SU-DHL-6 (cell line): Measurements from ENCODE around the gene PDE8B.

Experiments used
- H2AFZ ChIP-seq: fragments of 200-600 bp; sonication (generic); 2 replicates; pipeline ENCODE4 v1.6.1; 2014; ENCODE audit warnings: low read depth, mild to moderate bottlenecking, moderate library complexity, mixed read lengths, antibody characterized with exemption, low read length; ENCODE audit not compliant: severe bottlenecking
- H3F3A ChIP-seq: fragments of 200-600 bp; shearing (Covaris generic); 2 replicates; pipeline ENCODE4 v1.6.0; 2016; ENCODE audit warnings: antibody characterized with exemption, mild to moderate bottlenecking; ENCODE audit not compliant: insufficient read depth
- H3K27ac ChIP-seq: fragments of 200-600 bp; sonication (generic); 2 replicates; pipeline ENCODE4 v1.5.1; 2016; ENCODE audit warnings: low read depth, mild to moderate bottlenecking, low read length, moderate library complexity, mixed read lengths
- H3K27me3 ChIP-seq: fragments of 200-600 bp; sonication (generic), shearing (Covaris generic); 2 replicates; pipeline ENCODE4 v1.6.0; 2014; ENCODE audit warnings: mild to moderate bottlenecking, low read length
- H3K36me3 ChIP-seq: fragments of 200-600 bp; sonication (generic); 2 replicates; pipeline ENCODE4 v1.6.1; 2014; ENCODE audit warnings: mild to moderate bottlenecking, low read length, mixed read lengths
- H3K4me2 ChIP-seq: fragments of 300-600, 200-600 bp; shearing (Covaris generic), sonication (generic); 2 replicates; pipeline ENCODE4 v1.6.0; 2014; ENCODE audit warnings: low read length, low read depth, mild to moderate bottlenecking; ENCODE audit not compliant: poor library complexity, severe bottlenecking
- H3K4me3 ChIP-seq: fragments of 200-600 bp; sonication (generic); 2 replicates; pipeline ENCODE4 v1.5.1; 2014; ENCODE audit warnings: antibody characterized with exemption, low read length, mild to moderate bottlenecking, mixed read lengths; ENCODE audit not compliant: insufficient read depth, poor library complexity, severe bottlenecking
- H3K79me2 ChIP-seq: fragments of 200-600 bp; sonication (generic); 2 replicates; pipeline ENCODE4 v1.6.1; 2014; ENCODE audit warnings: mild to moderate bottlenecking, low read length, moderate library complexity; ENCODE audit not compliant: insufficient read depth
- H3K9ac ChIP-seq: fragments of 200-600 bp; sonication (generic); 2 replicates; pipeline ENCODE4 v1.7.0; 2014; ENCODE audit warnings: mild to moderate bottlenecking, low read length
- H3K9me2 ChIP-seq: fragments of 200-600 bp; sonication (generic); replicated peaks from 2 replicates; pipeline ENCODE4 v1.6.1; 2014; ENCODE audit warnings: low read length; ENCODE audit not compliant: insufficient read depth
- H3K9me3 ChIP-seq: fragments of 200-600 bp; sonication (generic); 2 replicates; pipeline ENCODE4 v1.6.1; 2014; ENCODE audit warnings: low read length, mixed read lengths; ENCODE audit not compliant: insufficient read depth
- H4K20me1 ChIP-seq: fragments of 200-600 bp; sonication (generic); 2 replicates; pipeline ENCODE4 v1.6.1; 2014; ENCODE audit warnings: low read depth, mild to moderate bottlenecking, antibody characterized with exemption, low read length, moderate library complexity, mixed read lengths
- CTCF ChIP-seq: fragments of 200-600 bp; sonication (generic); IDR thresholded peaks from one replicate; pipeline ENCODE4 v1.5.1; 2017; ENCODE audit warnings: antibody characterized with exemption, mild to moderate bottlenecking, low read length, moderate library complexity; ENCODE audit not compliant: insufficient read depth, poor library complexity, severe bottlenecking
- EZH2phosphoT487 ChIP-seq: fragments of 200-600 bp; sonication (generic), shearing (Covaris generic); conservative IDR thresholded peaks from 2 replicates; pipeline ENCODE4 v1.6.1; 2018; ENCODE audit warnings: mild to moderate bottlenecking, antibody characterized with exemption, low read length, moderate library complexity, mixed read lengths

Gene PDE8B

GRCh38 chr5:77425420-77425819, 214.9 kb downstream of the PDE8B start:
- Histone ChIP-seq H3K27me3 (no peaks in the 10 kb centered on the region), H3K79me2 (no peaks in the 10 kb centered on the region), H2AFZ (no peak overlapping the region), H3K4me3 (no peak overlapping the region), H4K20me1 (no peaks in the 10 kb centered on the region), H3K9me3 (no peaks in the 10 kb centered on the region), H3K9ac (no peak overlapping the region), H3K9me2 (no peaks in the 10 kb centered on the region), H3K4me2 (no peak overlapping the region), H3K27ac (no peak overlapping the region), H3F3A (no peaks in the 10 kb centered on the region), H3K36me3 (peaks cover 13% of the 10 kb centered on the region; the same call in 1 of the 2 replicates)
- TF ChIP-seq EZH2phosphoT487, result no peak
- TF ChIP-seq CTCF, result no peak

GRCh38 chr5:77425998-77426659, 215.6 kb downstream of the PDE8B start:
- TF ChIP-seq EZH2phosphoT487 (no peak), CTCF (no peak)
- no peaks in the 10 kb centered on the region for H3K79me2 ChIP-seq
- no peak overlapping the region for H3K4me2 ChIP-seq
- no peak overlapping the region for H2AFZ ChIP-seq
- no peak overlapping the region for H3K27ac ChIP-seq
- H3K4me3 ChIP-seq, result no peak overlapping the region
- H3K9me2 ChIP-seq, result no peaks in the 10 kb centered on the region
- H3K36me3 ChIP-seq, result peaks cover 18% of the 10 kb centered on the region; the same call in 1 of the 2 replicates
- no peaks in the 10 kb centered on the region for H3K27me3 ChIP-seq
- H3F3A ChIP-seq, result no peaks in the 10 kb centered on the region
- no peaks in the 10 kb centered on the region for H4K20me1 ChIP-seq
- H3K9me3 ChIP-seq, result no peaks in the 10 kb centered on the region
- no peak overlapping the region for H3K9ac ChIP-seq

- Histone ChIP-seq H3K27me3 (no peaks in the 10 kb centered on the region), H3K79me2 (no peaks in the 10 kb centered on the region), H2AFZ (no peak overlapping the region), H3K4me2 (no peak overlapping the region), H3K9ac (no peak overlapping the region), H3K36me3 (peaks cover 23% of the 10 kb centered on the region; the same call in 1 of the 2 replicates), H4K20me1 (no peaks in the 10 kb centered on the region), H3K9me3 (no peaks in the 10 kb centered on the region), H3F3A (no peaks in the 10 kb centered on the region), H3K9me2 (no peaks in the 10 kb centered on the region), H3K27ac (no peak overlapping the region), H3K4me3 (no peak overlapping the region)
- no peak for TF ChIP-seq CTCF
- no peak for TF ChIP-seq EZH2phosphoT487
These were observed 216.2 kb downstream of the PDE8B start for GRCh38 chr5:77426670-77427069.
